Skeletal muscle tissue (tissue), 2 donors: Measurements from ENCODE around the gene LST1. TPM values are rescaled to one million over a fixed set of nuclear protein-coding genes. Genes with fewer than 3 reads are reported as not detected.

Experiments used
- small RNA-seq: library from RNA; depleted of rRNA; stranded (forward); fragments of <200 nt; gene quantifications from one replicate; pipeline ENCODE3, GENCODE V24; 2014
- total RNA-seq: library from RNA; depleted of rRNA; stranded (reverse); fragments of >200 nt; gene quantifications from one replicate; pipeline ENCODE4 v1.2.3, GENCODE V29; 2014

LST1 gene
- total RNA-seq, 1 donor from 2014 or later: 3.7 TPM

Small RNA genes lying within 50 kb of the gene (small RNA-seq; reads per million reads assigned to genes)
- gene MIR6832 (not detected), gene SNORA38 (3.2 reads per million, percentile 88 among the genes with 10 or more reads in this experiment), gene SNORD117 (252 reads per million, percentile 97 among the genes with 10 or more reads in this experiment), gene SNORD84 (not detected), gene UQCRHP1 (not detected)

Other genes with a start within 250 kb of the LST1 start
- gene HLA-B, start 229.1 kb upstream of the LST1 start, total RNA-seq: 92.9 TPM
- gene MICA, start 182.7 kb upstream of the LST1 start, total RNA-seq: 5.2 TPM
- 0.52 TPM for gene MICB, start 88.1 kb upstream of the LST1 start, total RNA-seq
- not detected for gene MCCD1, start 57.3 kb upstream of the LST1 start, total RNA-seq
- gene DDX39B, start 44.3 kb upstream of the LST1 start, total RNA-seq: 436 TPM
- 1.0 TPM for gene ATP6V1G2, start 39.7 kb upstream of the LST1 start, total RNA-seq
- 20.4 TPM for gene NFKBIL1, start 38.7 kb upstream of the LST1 start, total RNA-seq
- not detected for gene LTA, start 14.0 kb upstream of the LST1 start, total RNA-seq
- gene TNF, start 10.7 kb upstream of the LST1 start, total RNA-seq: not detected
- 2.1 TPM for gene LTB, start 3.9 kb upstream of the LST1 start, total RNA-seq
- gene NCR3, start 6.7 kb downstream of the LST1 start, total RNA-seq: not detected
- gene AIF1, start 29.0 kb downstream of the LST1 start, total RNA-seq: 19.8 TPM
- gene PRRC2A, start 34.4 kb downstream of the LST1 start, total RNA-seq: 30.8 TPM
- 118 TPM for gene BAG6, start 66.4 kb downstream of the LST1 start, total RNA-seq
- 1.0 TPM for gene APOM, start 69.6 kb downstream of the LST1 start, total RNA-seq
- gene C6orf47, start 74.5 kb downstream of the LST1 start, total RNA-seq: 18.3 TPM
- 16.2 TPM for gene GPANK1, start 78.7 kb downstream of the LST1 start, total RNA-seq
- gene CSNK2B, start 79.8 kb downstream of the LST1 start, total RNA-seq: 68.4 TPM
- gene LY6G5B, start 83.7 kb downstream of the LST1 start, total RNA-seq: 2.6 TPM
- gene LY6G5C, start 94.8 kb downstream of the LST1 start, total RNA-seq: not detected
- 50.1 TPM for gene ABHD16A, start 117.0 kb downstream of the LST1 start, total RNA-seq
- gene LY6G6F, start 120.6 kb downstream of the LST1 start, total RNA-seq: not detected
- not detected for gene LY6G6D, start 129.1 kb downstream of the LST1 start, total RNA-seq
- not detected for gene LY6G6C, start 135.5 kb downstream of the LST1 start, total RNA-seq
- gene MPIG6B, start 137.1 kb downstream of the LST1 start, total RNA-seq: 0.52 TPM
- gene DDAH2, start 143.0 kb downstream of the LST1 start, total RNA-seq: 73.1 TPM
- 152 TPM for gene CLIC1, start 150.3 kb downstream of the LST1 start, total RNA-seq
- 3.1 TPM for gene MSH5, start 153.7 kb downstream of the LST1 start, total RNA-seq
- 1.0 TPM for gene SAPCD1, start 176.4 kb downstream of the LST1 start, total RNA-seq
- gene VWA7, start 191.1 kb downstream of the LST1 start, total RNA-seq: 1.0 TPM
- 42.3 TPM for gene VARS1, start 209.5 kb downstream of the LST1 start, total RNA-seq
- 45.9 TPM for gene LSM2, start 220.7 kb downstream of the LST1 start, total RNA-seq
- gene HSPA1L, start 229.0 kb downstream of the LST1 start, total RNA-seq: 5.2 TPM
- gene HSPA1A, start 229.3 kb downstream of the LST1 start, total RNA-seq: 133 TPM
- gene HSPA1B, start 241.5 kb downstream of the LST1 start, total RNA-seq: 117 TPM